Breast epithelium (tissue), 3 donors: ENCODE measurements around the gene ESYT1.

Source experiments
- CTCF ChIP-seq, 3 donors: fragments of 450-650 bp; IDR thresholded peaks; one replicate each; pipeline ENCODE4 v1.5.1; 2016 to 2017; ENCODE audit warnings: antibody characterized with exemption in 3 of 3, mild to moderate bottlenecking in 3 of 3, moderate library complexity in 3 of 3
- POLR2A ChIP-seq: fragments of 450-650 bp; IDR thresholded peaks from one replicate; pipeline ENCODE4 v1.6.1; 2016; ENCODE audit warnings: antibody characterized with exemption, mild to moderate bottlenecking, moderate library complexity

GRCh38 chr12:56129206-56129941 is 1.3 kb downstream of the ESYT1 start:
- TF ChIP-seq CTCF (IDR thresholded peaks at IDR 0.05) (no peak), POLR2A (no peak)
